Fibroblast of villous mesenchyme (primary cell): ENCODE data around the gene VSIG10L2. TPM values are rescaled to one million over a fixed set of nuclear protein-coding genes. Genes with fewer than 3 reads are reported as not detected.

Source experiments
- DNase-seq: peaks from one replicate; pipeline ENCODE4 v3.0.0-alpha.2; 2010; ENCODE audit warnings: low read depth
- H3K4me3 ChIP-seq: 2 replicates; pipeline ENCODE4 v1.5.1; 2011; ENCODE audit warnings: low read depth, mild to moderate bottlenecking, low read length
- total RNA-seq: library from RNA; depleted of rRNA; stranded (reverse); fragments of >200 nt; gene quantifications from 2 replicates; pipeline ENCODE4 v1.2.3, GENCODE V29; 2012
- TF ChIP-seq, protein P1 (sequence below): IDR thresholded peaks from 2 replicates; pipeline ENCODE4 v1.5.1; 2012; ENCODE audit warnings: low read depth, mild to moderate bottlenecking, low read length; ENCODE audit not compliant: insufficient read depth

The VSIG10L2 gene
- total RNA-seq, 1 donor, result not detected

DNA sequence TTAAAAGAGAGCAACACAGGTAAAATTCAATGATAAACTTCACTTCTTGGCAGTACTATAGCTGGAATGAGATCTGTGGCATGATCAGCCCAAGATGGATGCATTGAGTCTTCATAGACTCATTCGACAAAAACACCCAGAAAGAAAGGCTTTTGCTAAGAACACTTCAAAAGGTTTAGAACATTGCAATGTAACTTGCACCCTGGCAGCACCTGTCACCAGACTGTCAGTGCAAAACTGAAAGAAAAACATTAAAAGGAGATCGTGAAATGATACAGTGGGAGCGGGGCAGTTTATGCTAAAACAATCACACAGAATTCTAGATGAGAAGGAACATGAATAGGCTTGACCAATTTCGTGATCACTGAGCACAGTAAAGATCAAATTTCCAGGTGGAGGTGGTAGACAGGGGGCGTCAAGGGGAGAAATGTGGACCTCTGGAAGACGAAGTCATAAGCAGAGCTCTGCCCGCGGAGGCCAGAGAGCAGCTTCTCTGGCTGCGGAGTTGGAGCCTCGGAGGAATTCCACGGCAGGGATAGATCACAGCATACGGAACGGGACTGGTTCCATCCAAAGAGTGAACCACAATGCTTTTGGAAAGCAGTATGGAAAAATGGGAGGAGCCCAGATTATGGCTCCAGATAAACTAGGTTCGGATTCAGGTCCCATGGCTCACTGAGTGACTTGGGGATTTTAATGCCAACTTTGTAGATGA, 11.9 kb downstream of the VSIG10L2 start:
- TF ChIP-seq, protein P1, sequence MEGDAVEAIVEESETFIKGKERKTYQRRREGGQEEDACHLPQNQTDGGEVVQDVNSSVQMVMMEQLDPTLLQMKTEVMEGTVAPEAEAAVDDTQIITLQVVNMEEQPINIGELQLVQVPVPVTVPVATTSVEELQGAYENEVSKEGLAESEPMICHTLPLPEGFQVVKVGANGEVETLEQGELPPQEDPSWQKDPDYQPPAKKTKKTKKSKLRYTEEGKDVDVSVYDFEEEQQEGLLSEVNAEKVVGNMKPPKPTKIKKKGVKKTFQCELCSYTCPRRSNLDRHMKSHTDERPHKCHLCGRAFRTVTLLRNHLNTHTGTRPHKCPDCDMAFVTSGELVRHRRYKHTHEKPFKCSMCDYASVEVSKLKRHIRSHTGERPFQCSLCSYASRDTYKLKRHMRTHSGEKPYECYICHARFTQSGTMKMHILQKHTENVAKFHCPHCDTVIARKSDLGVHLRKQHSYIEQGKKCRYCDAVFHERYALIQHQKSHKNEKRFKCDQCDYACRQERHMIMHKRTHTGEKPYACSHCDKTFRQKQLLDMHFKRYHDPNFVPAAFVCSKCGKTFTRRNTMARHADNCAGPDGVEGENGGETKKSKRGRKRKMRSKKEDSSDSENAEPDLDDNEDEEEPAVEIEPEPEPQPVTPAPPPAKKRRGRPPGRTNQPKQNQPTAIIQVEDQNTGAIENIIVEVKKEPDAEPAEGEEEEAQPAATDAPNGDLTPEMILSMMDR, result no peak

DNA sequence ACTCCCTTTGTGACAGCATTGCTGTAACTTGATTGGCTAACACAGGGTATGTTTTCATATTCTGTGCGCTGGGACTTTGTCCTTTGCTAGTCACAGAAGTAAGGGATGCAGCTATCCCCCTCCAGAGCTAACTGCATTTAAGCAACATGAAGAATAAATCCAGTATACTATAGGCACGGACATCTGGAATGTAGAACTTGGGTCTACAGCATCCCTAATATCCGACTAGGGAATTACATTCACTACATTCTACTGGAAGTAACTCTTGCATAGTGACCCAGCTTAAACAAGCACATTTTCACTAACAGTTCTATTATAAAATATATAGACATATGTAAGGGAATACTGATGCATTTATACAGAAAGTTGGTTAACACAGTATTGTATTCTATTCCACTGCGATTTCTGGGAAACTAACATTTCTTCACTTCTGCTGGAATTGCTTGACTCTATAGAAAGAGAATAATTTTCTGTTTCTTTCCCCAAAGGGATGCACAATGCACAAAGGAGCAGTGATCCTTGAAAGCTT, 13.1 kb downstream of the VSIG10L2 start:
- TF ChIP-seq, protein P1, result no peak
- no peak overlapping the region for H3K4me3 ChIP-seq
- no peak for DNase-seq

More for the DNA sequence above, 11.9 kb downstream of the VSIG10L2 start:
- no peak for DNase-seq
- no peak overlapping the region for H3K4me3 ChIP-seq

DNA sequence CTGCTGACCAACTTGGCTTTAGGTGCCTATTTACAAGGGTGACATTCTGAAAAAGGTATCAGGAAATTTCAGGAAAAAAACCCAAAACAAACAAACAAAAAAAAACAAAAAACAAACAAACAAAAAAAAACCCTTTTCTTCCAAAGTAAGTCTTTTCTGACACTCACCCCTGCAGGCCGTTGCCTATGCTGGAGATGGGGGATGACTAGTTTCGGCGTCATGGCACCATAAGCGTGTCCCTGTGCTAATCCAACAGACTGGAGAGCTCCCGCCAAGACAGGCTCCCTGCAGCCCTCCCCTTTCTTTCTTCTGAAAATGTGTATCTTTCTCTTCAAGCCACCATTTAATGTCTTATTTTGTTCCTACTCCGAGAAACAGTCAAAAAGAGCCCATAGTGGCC, 13.7 kb downstream of the VSIG10L2 start:
- no peak overlapping the region for H3K4me3 ChIP-seq
- DNase-seq, result no peak
- TF ChIP-seq, protein P1, result no peak

DNA sequence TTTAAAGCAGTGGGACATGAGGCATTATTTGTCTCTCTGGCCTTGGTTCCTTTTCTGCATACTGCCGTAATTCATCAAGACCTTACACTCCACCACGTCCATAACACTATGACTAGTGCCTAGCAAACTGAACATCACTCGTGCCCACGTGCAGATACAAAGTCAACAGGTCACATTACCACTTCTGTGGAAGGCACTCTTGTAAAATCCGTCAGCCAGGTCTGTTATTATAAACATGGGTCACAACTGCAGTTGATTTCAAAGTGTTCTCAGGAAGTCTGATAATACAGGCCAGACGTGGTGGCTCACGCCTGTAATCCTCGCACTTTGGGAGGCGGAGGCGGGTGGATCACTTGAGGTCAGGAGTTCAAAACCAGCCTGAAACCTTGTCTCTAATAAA, 14.1 kb downstream of the VSIG10L2 start:
- DNase-seq, result no peak
- no peak overlapping the region for H3K4me3 ChIP-seq
- TF ChIP-seq, protein P1, result no peak

DNA sequence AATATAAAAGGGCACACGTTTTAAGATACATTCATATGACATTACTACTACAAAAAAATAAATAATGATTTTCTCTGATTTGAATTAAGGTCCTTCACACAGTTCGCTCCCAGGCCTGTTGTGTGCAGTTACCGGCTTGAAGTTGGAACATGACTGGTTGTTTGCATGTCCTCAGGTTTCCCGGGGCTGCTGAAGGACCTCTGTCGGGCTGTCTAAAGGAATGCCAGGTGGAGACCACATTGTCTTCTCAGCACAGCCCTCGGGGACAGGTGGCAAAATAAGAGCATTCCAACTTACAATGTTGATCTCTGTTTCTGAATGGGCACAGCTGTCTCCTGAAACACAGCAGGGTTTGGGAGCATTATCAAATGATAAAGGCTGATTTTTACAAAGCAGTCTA, 14.9 kb downstream of the VSIG10L2 start:
- no peak for DNase-seq
- TF ChIP-seq, protein P1, result no peak
- no peak overlapping the region for H3K4me3 ChIP-seq

DNA sequence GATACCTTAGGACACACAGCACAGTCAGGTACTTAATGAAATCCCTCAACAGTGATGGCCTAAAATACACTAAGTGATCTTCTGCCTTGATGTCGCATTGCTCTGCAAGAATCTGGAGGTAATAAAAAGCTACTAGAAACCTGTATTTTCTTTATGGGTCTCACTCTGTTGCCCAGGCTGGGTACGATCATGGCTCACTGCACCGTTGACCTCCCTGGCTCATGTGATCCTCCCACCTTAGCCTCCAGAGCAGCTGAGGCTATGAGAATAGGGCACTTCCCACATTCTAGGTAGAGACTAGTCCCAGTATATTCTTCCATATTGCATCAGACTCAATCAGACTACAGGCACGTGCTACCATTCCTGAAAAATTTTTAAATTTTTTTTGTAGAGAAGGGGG, 21.7 kb downstream of the VSIG10L2 start:
- TF ChIP-seq, protein P1, result no peak
- no peak overlapping the region for H3K4me3 ChIP-seq
- no peak for DNase-seq

DNA sequence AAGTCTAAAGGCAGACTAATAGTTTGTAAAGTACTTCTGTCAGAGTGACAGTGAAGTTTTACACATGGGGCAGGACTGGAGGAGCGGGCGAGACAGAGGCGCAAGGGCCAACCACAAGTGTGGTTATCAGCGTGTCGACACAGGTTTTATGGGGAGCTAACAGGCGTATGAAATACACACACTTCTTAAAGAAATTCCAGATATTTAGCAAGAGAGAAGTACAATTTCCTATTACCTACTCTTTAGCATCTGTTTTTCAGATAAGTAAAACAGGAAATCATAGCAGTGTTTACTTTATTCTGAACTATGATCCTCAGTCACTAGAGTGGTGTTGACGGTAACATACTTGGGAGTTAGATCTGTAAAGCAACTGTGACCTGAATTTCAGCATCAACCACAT, 22.5 kb downstream of the VSIG10L2 start:
- TF ChIP-seq, protein P1, result no peak
- no peak overlapping the region for H3K4me3 ChIP-seq

More for the DNA sequence above, 22.5 kb downstream of the VSIG10L2 start:
- peak; percentile 73 for DNase-seq
